HL-60 (cell line): ENCODE measurements around the gene ANKS1B.

Source experiments
- CTCF ChIP-seq: IDR thresholded peaks from one replicate; pipeline ENCODE4 v1.5.1; 2011; ENCODE audit warnings: low read length, control low read depth, inconsistent platforms; ENCODE audit not compliant: insufficient read depth
- POLR2AphosphoS5 ChIP-seq: IDR thresholded peaks from 2 replicates; pipeline ENCODE4 v1.6.1; 2012; ENCODE audit warnings: low read depth
- REST ChIP-seq: IDR thresholded peaks from 2 replicates; pipeline ENCODE4 v1.6.1; 2012; ENCODE audit warnings: low read depth; ENCODE audit not compliant: insufficient replicate concordance
- SPI1 ChIP-seq: IDR thresholded peaks from 2 replicates; pipeline ENCODE4 v1.6.1; 2012; ENCODE audit warnings: low read depth, mild to moderate bottlenecking, borderline replicate concordance

- TF ChIP-seq CTCF: no peak
- no peak for TF ChIP-seq REST
- no peak for TF ChIP-seq POLR2AphosphoS5
- TF ChIP-seq SPI1: no peak
Observed at GRCh38 chr12:99381992-99382391, 602.7 kb downstream of the ANKS1B start.
